Hepatocyte (in vitro differentiated cells): Measurements from ENCODE around the gene CCNK. TPM values are rescaled to one million over a fixed set of nuclear protein-coding genes. Genes with fewer than 3 reads are reported as not detected.

Experiments
- DNase-seq: peaks from one replicate; pipeline ENCODE4 v3.0.0-alpha.2; 2016; ENCODE audit warnings: low spot score
- H2AFZ ChIP-seq: fragments of 200-600 bp; sonication (generic); 2 replicates; pipeline ENCODE4 v1.6.0; 2016; ENCODE audit warnings: antibody characterized with exemption, mild to moderate bottlenecking
- H3K27ac ChIP-seq: fragments of 200-600 bp; sonication (generic); 2 replicates; pipeline ENCODE4 v1.5.1; 2016; ENCODE audit warnings: mild to moderate bottlenecking
- H3K27me3 ChIP-seq: fragments of 200-600 bp; sonication (generic); 2 replicates; pipeline ENCODE4 v1.6.1; 2016
- H3K36me3 ChIP-seq: fragments of 200-600 bp; sonication (generic); replicated peaks from 2 replicates; pipeline ENCODE4 v1.5.1; 2016; ENCODE audit warnings: low read depth; ENCODE audit not compliant: insufficient read depth
- H3K4me1 ChIP-seq: fragments of 200-600 bp; sonication (generic); 2 replicates; pipeline ENCODE4 v1.5.1; 2016; ENCODE audit warnings: mild to moderate bottlenecking, moderate library complexity; ENCODE audit not compliant: insufficient read depth
- H3K4me2 ChIP-seq: fragments of 200-600 bp; sonication (generic); 2 replicates; pipeline ENCODE4 v1.6.0; 2016
- H3K4me3 ChIP-seq: fragments of 200-600 bp; sonication (generic); 2 replicates; pipeline ENCODE4 v1.5.1; 2016; ENCODE audit warnings: mild to moderate bottlenecking
- H3K79me2 ChIP-seq: fragments of 200-600 bp; sonication (generic); 2 replicates; pipeline ENCODE4 v1.6.0; 2017; ENCODE audit warnings: mild to moderate bottlenecking
- H3K9me2 ChIP-seq: fragments of 200-600 bp; sonication (generic); replicated peaks from 2 replicates; pipeline ENCODE4 v1.6.0; 2017; ENCODE audit warnings: mild to moderate bottlenecking; ENCODE audit not compliant: insufficient read depth
- H3K9me3 ChIP-seq: fragments of 200-600 bp; sonication (generic); 2 replicates; pipeline ENCODE4 v1.5.1; 2016; ENCODE audit warnings: low read depth, mild to moderate bottlenecking
- H4K20me1 ChIP-seq: fragments of 200-600 bp; sonication (generic); 2 replicates; pipeline ENCODE4 v1.6.0; 2016; ENCODE audit warnings: mild to moderate bottlenecking; ENCODE audit not compliant: insufficient read depth, poor library complexity, severe bottlenecking
- EZH2 ChIP-seq: fragments of 200-600 bp; sonication (generic); IDR thresholded peaks from 2 replicates; pipeline ENCODE4 v1.6.1; 2016; ENCODE audit warnings: antibody characterized with exemption, mild to moderate bottlenecking, borderline replicate concordance
- EZH2phosphoT487 ChIP-seq: fragments of 200-600 bp; sonication (generic); IDR thresholded peaks from one replicate; pipeline ENCODE4 v1.6.1; 2018; ENCODE audit warnings: antibody characterized with exemption, mild to moderate bottlenecking, low read depth, moderate library complexity; ENCODE audit not compliant: unreplicated experiment, severe bottlenecking
- WGBS: methylation state at CpG from one replicate; pipeline ENCODE4 v1.1.6; 2016; ENCODE audit warnings: low lambda C conversion rate; ENCODE audit errors: missing lambda C conversion rate; 5-methylcytosine and 5-hydroxymethylcytosine counted together
- polyA plus RNA-seq: library from polyadenylated mRNA; unstranded; fragments of >200 nt; fragmentation: Nextera tagmentation; extraction: Ambion mirVana; gene quantifications from 2 replicates; pipeline ENCODE4 v1.2.1, GENCODE V29; 2016
- total RNA-seq: library from RNA; depleted of rRNA; stranded (reverse); fragments of >200 nt; gene quantifications from 2 replicates; pipeline ENCODE4 v1.2.3, GENCODE V29; 2014
- TF ChIP-seq, protein P1 (sequence below): fragments of 200-600 bp; sonication (generic); IDR thresholded peaks from 2 replicates; pipeline ENCODE4 v1.5.1; 2016; ENCODE audit warnings: antibody characterized with exemption, mild to moderate bottlenecking; ENCODE audit not compliant: poor library complexity

CCNK gene
- total and polyA plus RNA-seq, 2 experiments from 2014 or later, result 11.1 to 15.6 TPM

DNA sequence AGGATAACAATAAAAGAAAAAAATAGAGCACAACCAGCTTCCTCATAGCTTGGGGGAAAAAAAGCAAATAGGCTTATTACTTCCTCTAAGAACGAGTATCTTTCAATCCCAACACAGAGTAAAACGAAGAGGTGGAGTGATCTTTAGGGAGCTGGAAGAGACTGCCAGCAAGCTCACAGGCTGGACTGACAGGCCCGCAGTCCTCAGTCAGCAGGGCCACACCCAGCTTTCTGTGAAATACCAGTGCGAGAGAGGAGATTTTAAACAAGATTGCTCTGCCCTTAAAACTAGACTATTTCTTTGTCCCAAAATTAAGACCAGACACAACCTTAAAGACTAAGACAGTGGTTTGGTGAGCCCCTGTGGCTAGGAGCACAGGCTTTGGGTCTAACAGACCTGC is 33.5 kb upstream of the CCNK start:
- Histone ChIP-seq H3K79me2 (no peaks in the 10 kb centered on the region), H3K27me3 (no peaks in the 10 kb centered on the region), H3K9me3 (no peaks in the 10 kb centered on the region), H3K9me2 (no peaks in the 10 kb centered on the region), H4K20me1 (peaks cover 3% of the 10 kb centered on the region), H3K4me1 (no peaks in the 10 kb centered on the region), H3K36me3 (no peaks in the 10 kb centered on the region), H2AFZ (no peak overlapping the region), H3K4me2 (no peak overlapping the region), H3K27ac (no peak overlapping the region), H3K4me3 (no peak overlapping the region)
- 87% methylated on average over 4 of the region's 4 CpGs for WGBS
- no peak for DNase-seq
- TF ChIP-seq, protein P1, sequence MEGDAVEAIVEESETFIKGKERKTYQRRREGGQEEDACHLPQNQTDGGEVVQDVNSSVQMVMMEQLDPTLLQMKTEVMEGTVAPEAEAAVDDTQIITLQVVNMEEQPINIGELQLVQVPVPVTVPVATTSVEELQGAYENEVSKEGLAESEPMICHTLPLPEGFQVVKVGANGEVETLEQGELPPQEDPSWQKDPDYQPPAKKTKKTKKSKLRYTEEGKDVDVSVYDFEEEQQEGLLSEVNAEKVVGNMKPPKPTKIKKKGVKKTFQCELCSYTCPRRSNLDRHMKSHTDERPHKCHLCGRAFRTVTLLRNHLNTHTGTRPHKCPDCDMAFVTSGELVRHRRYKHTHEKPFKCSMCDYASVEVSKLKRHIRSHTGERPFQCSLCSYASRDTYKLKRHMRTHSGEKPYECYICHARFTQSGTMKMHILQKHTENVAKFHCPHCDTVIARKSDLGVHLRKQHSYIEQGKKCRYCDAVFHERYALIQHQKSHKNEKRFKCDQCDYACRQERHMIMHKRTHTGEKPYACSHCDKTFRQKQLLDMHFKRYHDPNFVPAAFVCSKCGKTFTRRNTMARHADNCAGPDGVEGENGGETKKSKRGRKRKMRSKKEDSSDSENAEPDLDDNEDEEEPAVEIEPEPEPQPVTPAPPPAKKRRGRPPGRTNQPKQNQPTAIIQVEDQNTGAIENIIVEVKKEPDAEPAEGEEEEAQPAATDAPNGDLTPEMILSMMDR, result no peak
- TF ChIP-seq EZH2 (no peak), EZH2phosphoT487 (no peak)

DNA sequence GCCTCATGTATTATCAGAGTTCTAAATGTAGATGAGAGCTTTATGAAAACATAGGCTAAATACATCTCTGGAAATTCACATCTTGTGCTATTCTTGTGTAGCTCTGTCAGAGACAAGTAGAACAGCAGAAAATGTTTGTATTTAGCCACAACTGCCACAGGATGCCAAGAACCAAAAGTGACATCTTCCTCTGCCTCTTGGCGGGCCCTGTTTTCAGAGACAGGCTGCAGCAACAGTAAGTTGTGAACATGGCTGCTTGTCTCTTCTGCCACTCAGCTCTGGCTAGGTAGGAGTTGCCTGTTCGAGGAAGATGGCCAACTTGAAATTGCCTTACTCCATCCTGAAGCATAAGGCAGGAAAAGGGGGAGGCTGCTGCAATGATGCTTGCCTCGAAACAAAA is 30.9 kb upstream of the CCNK start:
- no peaks in the 10 kb centered on the region for H3K36me3 ChIP-seq
- WGBS, result 99% methylated on average over 3 of the region's 3 CpGs

DNA sequence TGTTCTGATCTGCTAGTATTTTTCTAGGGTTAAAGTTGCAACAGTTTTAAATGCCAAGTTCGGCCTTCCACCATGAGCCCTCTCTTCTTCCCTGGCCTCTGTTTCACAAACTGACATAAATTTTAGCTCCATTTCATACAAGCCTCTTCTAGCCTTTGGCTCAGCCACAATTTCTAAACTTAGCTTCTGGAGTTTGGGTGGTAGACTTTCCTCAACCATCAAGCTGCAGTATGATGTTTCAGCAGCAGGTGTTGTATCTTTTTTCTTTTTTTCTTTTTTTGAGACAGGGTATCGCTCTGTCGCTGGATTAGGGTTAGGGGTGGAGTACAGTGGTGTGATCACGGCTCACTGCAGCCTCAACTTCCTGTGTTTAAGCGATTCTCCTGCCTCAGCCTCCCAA is 30.0 kb upstream of the CCNK start:
- peaks cover 3% of the 10 kb centered on the region for H3K79me2 ChIP-seq
- H3K4me1 ChIP-seq, result no peaks in the 10 kb centered on the region
- H3K4me3 ChIP-seq, result no peak overlapping the region
- no peaks in the 10 kb centered on the region for H3K27me3 ChIP-seq
- no peaks in the 10 kb centered on the region for H3K36me3 ChIP-seq
- 95% methylated on average over 5 of the region's 5 CpGs for WGBS
- no peak overlapping the region for H2AFZ ChIP-seq
- H3K9me3 ChIP-seq, result no peaks in the 10 kb centered on the region
- no peak overlapping the region for H3K4me2 ChIP-seq
- no peak for DNase-seq
- peaks cover 3% of the 10 kb centered on the region for H4K20me1 ChIP-seq
- no peaks in the 10 kb centered on the region for H3K9me2 ChIP-seq
- TF ChIP-seq, protein P1, result no peak
- no peak for TF ChIP-seq EZH2
- TF ChIP-seq EZH2phosphoT487, result no peak
- H3K27ac ChIP-seq, result no peak overlapping the region

More for the DNA sequence above, 30.9 kb upstream of the CCNK start:
- H2AFZ ChIP-seq, result no peak overlapping the region
- H3K4me1 ChIP-seq, result no peaks in the 10 kb centered on the region
- H3K79me2 ChIP-seq, result peaks cover 3% of the 10 kb centered on the region
- H3K4me2 ChIP-seq, result no peak overlapping the region
- H3K9me2 ChIP-seq, result no peaks in the 10 kb centered on the region
- no peak overlapping the region for H3K4me3 ChIP-seq
- no peak for DNase-seq
- H3K27ac ChIP-seq, result no peak overlapping the region
- no peaks in the 10 kb centered on the region for H3K27me3 ChIP-seq
- H4K20me1 ChIP-seq, result peaks cover 3% of the 10 kb centered on the region
- TF ChIP-seq EZH2phosphoT487, result no peak
- TF ChIP-seq EZH2, result no peak
- TF ChIP-seq, protein P1, result no peak
- H3K9me3 ChIP-seq, result no peaks in the 10 kb centered on the region

DNA sequence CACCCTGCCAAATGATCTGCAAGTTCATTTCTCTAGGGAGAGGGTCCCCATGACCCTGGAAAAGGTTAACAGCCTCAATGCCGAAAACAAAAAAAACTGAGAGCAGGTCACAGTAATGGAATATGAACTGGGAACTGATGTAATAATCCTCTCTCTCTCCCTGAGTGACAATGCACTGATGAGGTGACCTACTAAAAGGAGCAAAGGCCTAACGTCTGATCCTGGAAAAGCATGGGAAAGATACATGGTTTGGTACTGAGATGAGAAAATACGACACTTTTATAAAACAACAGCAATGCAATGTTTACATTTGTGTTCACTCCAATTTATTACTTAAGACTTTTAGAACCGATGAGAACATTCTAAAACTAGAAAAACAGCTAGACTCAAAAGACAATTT is 28.2 kb upstream of the CCNK start:
- H3K79me2 ChIP-seq, result peaks cover 3% of the 10 kb centered on the region
- no peak overlapping the region for H2AFZ ChIP-seq
- H3K27me3 ChIP-seq, result no peaks in the 10 kb centered on the region
- H4K20me1 ChIP-seq, result peaks cover 3% of the 10 kb centered on the region
- no peaks in the 10 kb centered on the region for H3K4me1 ChIP-seq
- no peak for DNase-seq
- no peak overlapping the region for H3K4me3 ChIP-seq
- H3K4me2 ChIP-seq, result no peak overlapping the region
- no peaks in the 10 kb centered on the region for H3K9me3 ChIP-seq
- 89% methylated on average over 4 of the region's 4 CpGs for WGBS
- no peaks in the 10 kb centered on the region for H3K36me3 ChIP-seq
- H3K9me2 ChIP-seq, result no peaks in the 10 kb centered on the region
- TF ChIP-seq, protein P1, result no peak
- TF ChIP-seq EZH2 (no peak), EZH2phosphoT487 (no peak)
- no peak overlapping the region for H3K27ac ChIP-seq
